ENCODE data around the gene LNX2.

GRCh38 chr13:27639186-27639585, 18.9 kb upstream of the LNX2 start:
- TF ChIP-seq EZH2 (IDR thresholded peaks at IDR 0.05) = no peak
- no peak for TF ChIP-seq CTCF (IDR thresholded peaks at IDR 0.05)

All from neural progenitor cell (in vitro differentiated cells).